Breast epithelium (tissue), 4 donors: ENCODE data around the gene MESD. TPM values are rescaled to one million over a fixed set of nuclear protein-coding genes. Genes with fewer than 3 reads are reported as not detected.

Source experiments
- DNase-seq, 2 donors: peaks; one replicate each; pipeline ENCODE4 v3.0.0-alpha.2; 2019; ENCODE audit warnings: low spot score in 2 of 2
- H3K27ac ChIP-seq, 2 donors: fragments of 200-600 bp; sonication (generic) in 1 of 2; one replicate each; pipeline ENCODE4 v1.5.1; 2016 to 2019; ENCODE audit warnings: mild to moderate bottlenecking in 1 of 2
- H3K27me3 ChIP-seq, 2 donors: fragments of 200-600 bp; sonication (generic) in 1 of 2; one replicate each; pipeline versions ENCODE4 v1.5.1 to v1.6.0; 2017 to 2019; ENCODE audit warnings: control low read depth in 1 of 2, mild to moderate bottlenecking in 1 of 2
- H3K36me3 ChIP-seq: fragments of 200-600 bp; one replicate; pipeline ENCODE4 v1.5.1; 2019
- H3K4me1 ChIP-seq, 2 donors: fragments of 200-600 bp; sonication (generic); one replicate each; pipeline ENCODE4 v1.5.1; 2016 to 2019; ENCODE audit warnings: control low read depth in 1 of 2
- H3K4me3 ChIP-seq, 3 donors: fragments of 200-600 bp; sonication (generic); 1 replicate in 2 of 3; 2 replicates in 1 of 3; pipeline ENCODE4 v1.5.1; 2016 to 2019; ENCODE audit warnings: mild to moderate bottlenecking in 3 of 3, moderate library complexity in 2 of 3
- H3K9me3 ChIP-seq, 2 donors: fragments of 200-600 bp; sonication (generic) in 1 of 2; one replicate each; pipeline ENCODE4 v1.5.1; 2016 to 2019; ENCODE audit warnings: control low read depth in 1 of 2
- POLR2A ChIP-seq: fragments of 450-650 bp; IDR thresholded peaks from one replicate; pipeline ENCODE4 v1.6.1; 2016; ENCODE audit warnings: antibody characterized with exemption, mild to moderate bottlenecking, moderate library complexity
- POLR2AphosphoS5 ChIP-seq, 3 donors: sonication (generic); formaldehyde crosslinking; IDR thresholded peaks; one replicate each; pipeline ENCODE4 v1.6.1; 2017; ENCODE audit warnings: antibody characterized with exemption in 3 of 3
- intact Hi-C: fragments of 100-400 bp; cut with DNase I; formaldehyde crosslinking; loops from one replicate; pipeline ENCODE4 v1.15.1; 2023; ENCODE audit warnings: low total_unique reads
- total RNA-seq, 3 donors: library from RNA; depleted of rRNA; stranded (reverse); fragments of >200 nt; gene quantifications; one replicate each; pipeline ENCODE4 v1.1.0, GENCODE V29; 2016
- TF ChIP-seq, protein P1 (sequence below), 3 donors: fragments of 450-650 bp; IDR thresholded peaks; one replicate each; pipeline ENCODE4 v1.5.1; 2016 to 2017; ENCODE audit warnings: antibody characterized with exemption in 3 of 3, mild to moderate bottlenecking in 3 of 3, moderate library complexity in 3 of 3

The MESD gene
- total RNA-seq, 3 donors from 2014 or later: 17.1 to 32.9 (median 27.2) TPM

- no peak overlapping the region for H3K4me3 ChIP-seq
- H3K4me1 ChIP-seq: no peaks in the 10 kb centered on the region
- no peaks in the 10 kb centered on the region for H3K27me3 ChIP-seq
- no peaks in the 10 kb centered on the region for H3K36me3 ChIP-seq
- DNase-seq: no peak
- intact Hi-C loops: no loop called here
- H3K9me3 ChIP-seq: no peaks in the 10 kb centered on the region
- TF ChIP-seq POLR2AphosphoS5 (IDR thresholded peaks at IDR 0.05): no peak
- TF ChIP-seq, protein P1, sequence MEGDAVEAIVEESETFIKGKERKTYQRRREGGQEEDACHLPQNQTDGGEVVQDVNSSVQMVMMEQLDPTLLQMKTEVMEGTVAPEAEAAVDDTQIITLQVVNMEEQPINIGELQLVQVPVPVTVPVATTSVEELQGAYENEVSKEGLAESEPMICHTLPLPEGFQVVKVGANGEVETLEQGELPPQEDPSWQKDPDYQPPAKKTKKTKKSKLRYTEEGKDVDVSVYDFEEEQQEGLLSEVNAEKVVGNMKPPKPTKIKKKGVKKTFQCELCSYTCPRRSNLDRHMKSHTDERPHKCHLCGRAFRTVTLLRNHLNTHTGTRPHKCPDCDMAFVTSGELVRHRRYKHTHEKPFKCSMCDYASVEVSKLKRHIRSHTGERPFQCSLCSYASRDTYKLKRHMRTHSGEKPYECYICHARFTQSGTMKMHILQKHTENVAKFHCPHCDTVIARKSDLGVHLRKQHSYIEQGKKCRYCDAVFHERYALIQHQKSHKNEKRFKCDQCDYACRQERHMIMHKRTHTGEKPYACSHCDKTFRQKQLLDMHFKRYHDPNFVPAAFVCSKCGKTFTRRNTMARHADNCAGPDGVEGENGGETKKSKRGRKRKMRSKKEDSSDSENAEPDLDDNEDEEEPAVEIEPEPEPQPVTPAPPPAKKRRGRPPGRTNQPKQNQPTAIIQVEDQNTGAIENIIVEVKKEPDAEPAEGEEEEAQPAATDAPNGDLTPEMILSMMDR (IDR thresholded peaks at IDR 0.05): no peak
- no peak for TF ChIP-seq POLR2A
- H3K27ac ChIP-seq: no peak overlapping the region
Measured at GRCh38 chr15:81032355-81032754, 42.7 kb upstream of the MESD start.

DNA sequence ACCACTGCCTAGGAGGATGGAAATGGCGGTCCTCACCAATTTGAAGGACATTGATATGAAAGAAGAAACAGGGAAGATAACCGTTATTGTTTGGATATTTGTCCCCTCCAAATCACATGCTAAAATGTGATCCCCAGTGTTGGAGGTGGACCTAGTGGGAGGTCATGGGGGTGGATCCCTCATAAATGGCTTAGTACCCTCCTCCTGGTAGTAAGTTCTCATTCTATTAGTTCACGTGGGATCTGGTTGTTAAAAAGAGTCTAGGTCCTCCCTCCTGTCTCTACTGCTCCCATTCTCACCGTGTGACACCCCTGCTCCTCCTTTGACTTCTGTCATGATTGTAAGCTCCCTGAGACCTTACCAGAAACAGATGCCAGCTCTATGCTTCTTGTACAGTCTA is 41.6 kb upstream of the MESD start:
- Histone ChIP-seq H3K4me1 (no peaks in the 10 kb centered on the region), H3K36me3 (no peaks in the 10 kb centered on the region), H3K27me3 (no peaks in the 10 kb centered on the region), H3K9me3 (no peaks in the 10 kb centered on the region), H3K4me3 (no peak overlapping the region), H3K27ac (no peak overlapping the region)
- intact Hi-C loops: no loop called here
- TF ChIP-seq POLR2AphosphoS5 (IDR thresholded peaks at IDR 0.05): no peak
- TF ChIP-seq, protein P1 (IDR thresholded peaks at IDR 0.05): no peak
- TF ChIP-seq POLR2A: no peak
- DNase-seq: no peak

DNA sequence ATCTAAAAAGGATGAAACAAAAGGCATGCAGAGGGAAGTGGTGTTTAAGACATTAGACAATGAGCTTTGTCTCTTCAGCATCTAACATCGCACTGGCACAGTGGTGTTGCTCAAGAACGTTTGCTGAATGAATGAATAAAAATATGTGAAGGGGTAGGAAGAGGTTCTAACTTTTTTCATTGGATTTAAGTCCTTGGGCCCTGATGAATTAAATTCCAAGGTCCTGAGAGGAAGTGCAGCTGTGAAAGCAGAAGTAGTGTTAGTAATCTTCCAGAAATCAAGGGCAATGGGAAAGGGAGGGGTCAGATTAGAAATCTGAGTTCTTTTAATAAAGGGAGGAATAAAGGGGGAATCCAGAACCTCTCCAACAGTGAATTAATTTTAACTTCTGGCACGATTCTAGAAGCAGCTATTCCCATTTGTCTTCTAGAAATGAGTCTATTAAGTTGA is 40.7 kb upstream of the MESD start:
- Histone ChIP-seq H3K4me3 (no peak overlapping the region), H3K27me3 (no peaks in the 10 kb centered on the region), H3K27ac (no peak overlapping the region), H3K36me3 (no peaks in the 10 kb centered on the region), H3K9me3 (no peaks in the 10 kb centered on the region), H3K4me1 (no peaks in the 10 kb centered on the region)
- DNase-seq: no peak
- intact Hi-C loops: no loop called here
- TF ChIP-seq POLR2A: no peak
- TF ChIP-seq, protein P1 (IDR thresholded peaks at IDR 0.05): no peak
- no peak for TF ChIP-seq POLR2AphosphoS5 (IDR thresholded peaks at IDR 0.05)

DNA sequence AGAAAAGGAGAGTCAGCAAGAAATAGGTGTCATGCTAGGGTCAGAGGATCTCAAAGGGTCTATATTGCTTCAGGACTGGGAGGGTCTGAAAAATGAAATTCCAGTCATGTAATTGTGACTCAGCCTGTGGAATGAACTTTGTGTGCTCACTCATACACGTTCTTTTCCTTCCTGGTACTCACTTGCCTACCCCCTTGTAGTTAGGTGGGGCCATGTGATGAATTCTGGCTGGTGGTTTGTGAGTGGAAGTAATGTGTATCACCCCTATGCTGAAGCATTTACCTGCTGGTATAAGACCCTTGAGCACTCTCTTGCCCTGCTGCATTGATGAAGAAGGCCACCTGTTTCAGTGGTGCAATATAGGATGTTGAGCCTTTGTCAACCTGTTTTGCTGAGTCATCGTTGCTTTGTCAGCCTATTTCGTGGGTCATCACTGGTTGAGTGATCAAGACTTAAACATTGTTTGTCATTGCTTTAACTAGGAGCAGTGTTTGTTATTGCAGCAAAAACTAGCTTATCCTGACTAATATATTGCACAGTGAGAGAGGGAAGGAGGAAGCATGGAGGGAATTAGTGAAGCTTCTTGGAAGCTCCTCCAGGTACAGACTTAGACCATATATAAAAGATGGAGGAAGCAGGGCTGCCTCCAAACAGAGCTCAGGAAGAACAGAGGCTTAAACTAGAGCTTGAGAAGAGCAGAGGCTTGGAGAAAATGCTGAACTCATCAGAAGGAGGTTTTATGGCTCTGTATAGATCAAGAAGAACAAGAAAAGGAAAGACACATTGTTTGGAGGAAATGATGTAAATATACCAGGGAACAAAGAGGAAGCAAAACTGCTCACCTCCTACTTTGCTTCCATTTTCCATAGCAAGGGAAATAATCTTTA is 40.0 kb upstream of the MESD start:
- no peaks in the 10 kb centered on the region for H3K4me1 ChIP-seq
- no peak for DNase-seq
- no peak overlapping the region for H3K4me3 ChIP-seq
- H3K9me3 ChIP-seq: no peaks in the 10 kb centered on the region
- peak overlapping the region in 1 of 2 donors; percentile 8 for H3K27ac ChIP-seq
- TF ChIP-seq, protein P1 (IDR thresholded peaks at IDR 0.05): no peak
- no peak for TF ChIP-seq POLR2A
- no peak for TF ChIP-seq POLR2AphosphoS5 (IDR thresholded peaks at IDR 0.05)
- H3K36me3 ChIP-seq: no peaks in the 10 kb centered on the region
- H3K27me3 ChIP-seq: no peaks in the 10 kb centered on the region
- intact Hi-C loops: no loop called here

GRCh38 chr15:81026836-81027599 is 37.4 kb upstream of the MESD start:
- no peak for DNase-seq
- no peak overlapping the region for H3K27ac ChIP-seq
- H3K4me3 ChIP-seq: no peak overlapping the region
- H3K36me3 ChIP-seq: no peaks in the 10 kb centered on the region
- H3K4me1 ChIP-seq: no peaks in the 10 kb centered on the region
- H3K27me3 ChIP-seq: no peaks in the 10 kb centered on the region
- H3K9me3 ChIP-seq: no peaks in the 10 kb centered on the region
- TF ChIP-seq, protein P1 (IDR thresholded peaks at IDR 0.05): no peak
- TF ChIP-seq POLR2A: no peak
- TF ChIP-seq POLR2AphosphoS5 (IDR thresholded peaks at IDR 0.05): no peak
- intact Hi-C loops: no loop called here
